Measurements from ENCODE around the gene EGFL6.
"Not testable (repeated sequence)": the region's sequence is repeated elsewhere in the genome, so short reads cannot be mapped to it uniquely, and the experiment has no call there.

The EGFL6 gene

DNA sequence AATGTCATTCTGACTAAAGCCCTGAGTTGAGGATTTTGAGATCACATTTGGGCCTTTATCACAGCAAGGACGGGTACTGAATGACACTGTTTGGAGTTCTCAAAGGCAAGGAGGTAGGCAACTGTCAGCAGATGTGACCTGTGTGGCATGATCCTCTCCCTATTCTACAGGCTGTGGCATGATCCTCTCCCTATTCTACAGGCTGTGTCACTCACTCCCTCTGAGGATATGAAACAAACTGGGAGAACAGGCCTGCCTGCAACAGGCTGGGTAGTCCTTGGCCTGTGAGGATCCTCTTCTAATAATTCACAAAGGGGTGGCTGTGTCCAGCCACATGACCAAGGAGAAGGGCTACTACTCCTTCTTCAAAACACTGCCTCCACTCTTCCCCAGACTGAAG is 68.6 kb downstream of the EGFL6 start:
- DNase-seq (ENCODE audit: low spot score) (no peak), ATAC-seq (ENCODE audit: low read depth) (no peak)
- TF ChIP-seq, protein P1, sequence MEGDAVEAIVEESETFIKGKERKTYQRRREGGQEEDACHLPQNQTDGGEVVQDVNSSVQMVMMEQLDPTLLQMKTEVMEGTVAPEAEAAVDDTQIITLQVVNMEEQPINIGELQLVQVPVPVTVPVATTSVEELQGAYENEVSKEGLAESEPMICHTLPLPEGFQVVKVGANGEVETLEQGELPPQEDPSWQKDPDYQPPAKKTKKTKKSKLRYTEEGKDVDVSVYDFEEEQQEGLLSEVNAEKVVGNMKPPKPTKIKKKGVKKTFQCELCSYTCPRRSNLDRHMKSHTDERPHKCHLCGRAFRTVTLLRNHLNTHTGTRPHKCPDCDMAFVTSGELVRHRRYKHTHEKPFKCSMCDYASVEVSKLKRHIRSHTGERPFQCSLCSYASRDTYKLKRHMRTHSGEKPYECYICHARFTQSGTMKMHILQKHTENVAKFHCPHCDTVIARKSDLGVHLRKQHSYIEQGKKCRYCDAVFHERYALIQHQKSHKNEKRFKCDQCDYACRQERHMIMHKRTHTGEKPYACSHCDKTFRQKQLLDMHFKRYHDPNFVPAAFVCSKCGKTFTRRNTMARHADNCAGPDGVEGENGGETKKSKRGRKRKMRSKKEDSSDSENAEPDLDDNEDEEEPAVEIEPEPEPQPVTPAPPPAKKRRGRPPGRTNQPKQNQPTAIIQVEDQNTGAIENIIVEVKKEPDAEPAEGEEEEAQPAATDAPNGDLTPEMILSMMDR (IDR thresholded peaks at IDR 0.05; ENCODE audit: poor library complexity, severe bottlenecking): no peak
- Histone ChIP-seq H3K27ac (ENCODE audit: poor library complexity, severe bottlenecking) (no peak overlapping the region), H3K4me1 (ENCODE audit: insufficient read depth, poor library complexity, severe bottlenecking) (no peaks in the 10 kb centered on the region), H3K4me3 (ENCODE audit: severe bottlenecking) (no peak overlapping the region), H3K36me3 (ENCODE audit: low read depth) (no peaks in the 10 kb centered on the region), H3K9me3 (ENCODE audit: severe bottlenecking) (no peaks in the 10 kb centered on the region), H3K27me3 (ENCODE audit: insufficient read depth, poor library complexity, severe bottlenecking) (no peaks in the 10 kb centered on the region)

DNA sequence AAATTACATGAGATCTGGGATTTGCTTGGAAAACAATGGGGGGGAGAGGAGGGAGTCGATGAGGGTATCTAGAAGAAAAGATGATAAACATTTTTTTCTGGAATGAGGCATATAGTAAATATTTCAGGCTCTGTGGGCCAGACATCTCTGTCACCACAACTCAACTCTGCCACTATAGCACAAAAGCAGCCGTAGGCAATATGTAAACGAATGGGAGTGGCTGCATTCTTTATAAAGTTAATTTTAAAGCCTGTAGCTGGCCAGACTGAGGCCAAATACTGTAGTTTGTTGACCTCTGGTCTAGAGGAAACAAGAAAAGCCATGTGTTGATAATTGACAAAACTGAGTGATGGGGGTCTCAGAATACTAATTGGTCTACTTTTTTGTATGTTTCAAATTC is 69.4 kb downstream of the EGFL6 start:
- H3K27me3 ChIP-seq (ENCODE audit: insufficient read depth, poor library complexity, severe bottlenecking): no peaks in the 10 kb centered on the region
- no peaks in the 10 kb centered on the region for H3K4me1 ChIP-seq (ENCODE audit: insufficient read depth, poor library complexity, severe bottlenecking)
- ATAC-seq (ENCODE audit: low read depth) (no peak), DNase-seq (ENCODE audit: low spot score) (no peak)
- H3K9me3 ChIP-seq (ENCODE audit: severe bottlenecking): no peaks in the 10 kb centered on the region
- TF ChIP-seq, protein P1 (IDR thresholded peaks at IDR 0.05; ENCODE audit: poor library complexity, severe bottlenecking): no peak
- no peaks in the 10 kb centered on the region for H3K36me3 ChIP-seq (ENCODE audit: low read depth)
- H3K4me3 ChIP-seq (ENCODE audit: severe bottlenecking): no peak overlapping the region
- H3K27ac ChIP-seq (ENCODE audit: poor library complexity, severe bottlenecking): no peak overlapping the region

DNA sequence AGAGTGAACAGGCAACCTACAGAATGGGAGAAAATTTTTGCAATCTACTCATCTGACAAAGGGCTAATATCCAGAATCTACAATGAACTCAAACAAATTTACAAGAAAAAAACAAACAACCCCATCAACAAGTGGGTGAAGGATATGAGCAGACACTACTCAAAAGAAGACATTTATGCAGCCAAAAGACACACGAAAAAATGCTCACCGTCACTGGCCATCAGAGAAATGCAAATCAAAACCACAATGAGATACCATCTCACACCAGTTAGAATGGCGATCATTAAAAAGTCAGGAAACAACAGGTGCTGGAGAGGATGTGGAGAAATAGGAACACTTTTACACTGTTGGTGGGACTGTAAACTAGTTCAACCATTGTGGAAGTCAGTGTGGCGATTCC is 72.3 kb downstream of the EGFL6 start:
- not testable (repeated sequence) for H3K4me1 ChIP-seq (ENCODE audit: insufficient read depth, poor library complexity, severe bottlenecking); H3K27me3 ChIP-seq (ENCODE audit: insufficient read depth, poor library complexity, severe bottlenecking); H3K27ac ChIP-seq (ENCODE audit: poor library complexity, severe bottlenecking); H3K36me3 ChIP-seq (ENCODE audit: low read depth); ATAC-seq (ENCODE audit: low read depth); H3K9me3 ChIP-seq (ENCODE audit: severe bottlenecking); DNase-seq (ENCODE audit: low spot score); H3K4me3 ChIP-seq (ENCODE audit: severe bottlenecking)

DNA sequence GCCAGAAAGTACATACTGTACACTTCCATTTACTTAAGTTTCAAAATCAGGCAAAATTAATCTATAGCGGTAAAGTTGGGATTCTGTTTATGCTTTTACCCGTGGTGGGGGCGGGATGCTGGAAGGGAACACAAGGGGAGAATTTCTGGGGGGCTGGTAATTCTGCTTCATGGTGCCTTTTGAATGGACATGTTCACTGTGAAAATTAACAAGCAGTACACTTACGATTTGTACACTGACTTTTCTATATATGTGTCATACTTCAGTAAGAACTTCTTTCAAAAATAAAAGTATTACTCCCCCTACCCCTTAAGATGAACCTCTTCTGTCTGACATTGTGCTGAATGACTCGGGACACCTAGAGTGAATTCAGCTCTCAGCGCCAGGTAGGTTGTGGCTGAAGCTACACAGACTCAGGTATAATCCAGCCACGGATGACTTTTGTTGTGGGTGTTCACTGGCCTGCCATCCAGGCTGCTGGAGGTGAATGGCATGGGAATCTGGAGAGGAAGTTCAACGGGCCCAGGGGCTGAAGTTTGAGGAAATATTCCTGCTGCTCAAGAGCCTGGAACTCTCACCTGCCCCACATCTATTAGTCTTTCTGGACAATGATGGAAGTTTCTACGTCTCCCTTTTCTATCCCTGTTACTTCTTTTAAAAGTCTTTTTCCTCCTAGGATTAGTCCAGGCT is 76.2 kb downstream of the EGFL6 start:
- no peak overlapping the region for H3K27ac ChIP-seq (ENCODE audit: poor library complexity, severe bottlenecking)
- no peak for DNase-seq (ENCODE audit: low spot score)
- H3K9me3 ChIP-seq (ENCODE audit: severe bottlenecking): no peaks in the 10 kb centered on the region
- H3K27me3 ChIP-seq (ENCODE audit: insufficient read depth, poor library complexity, severe bottlenecking): no peaks in the 10 kb centered on the region
- ATAC-seq (ENCODE audit: low read depth): no peak
- no peaks in the 10 kb centered on the region for H3K4me1 ChIP-seq (ENCODE audit: insufficient read depth, poor library complexity, severe bottlenecking)
- TF ChIP-seq, protein P1 (IDR thresholded peaks at IDR 0.05; ENCODE audit: poor library complexity, severe bottlenecking): no peak
- no peak overlapping the region for H3K4me3 ChIP-seq (ENCODE audit: severe bottlenecking)
- H3K36me3 ChIP-seq (ENCODE audit: low read depth): no peaks in the 10 kb centered on the region

DNA sequence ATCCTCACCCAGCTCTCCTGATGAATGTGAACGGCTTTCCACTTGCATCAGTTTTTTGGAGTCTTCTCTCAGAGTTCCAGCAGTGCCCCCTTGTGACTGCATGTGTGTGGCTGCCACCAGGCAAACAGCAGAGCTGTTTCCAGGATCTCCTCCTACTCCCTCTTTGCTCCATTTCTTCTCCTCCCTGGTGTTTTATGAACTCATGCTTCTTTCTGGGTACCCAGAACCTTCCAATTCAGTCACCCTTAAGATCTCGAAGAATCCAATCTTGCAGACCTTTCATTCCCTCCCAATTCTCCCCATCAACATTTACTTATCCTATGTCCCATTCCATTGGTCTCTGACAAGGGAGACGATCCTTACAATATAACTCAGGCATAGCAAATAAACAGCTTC is 76.8 kb downstream of the EGFL6 start:
- H3K27ac ChIP-seq (ENCODE audit: poor library complexity, severe bottlenecking): no peak overlapping the region
- no peaks in the 10 kb centered on the region for H3K36me3 ChIP-seq (ENCODE audit: low read depth)
- ATAC-seq (ENCODE audit: low read depth) (no peak), DNase-seq (ENCODE audit: low spot score) (no peak)
- H3K27me3 ChIP-seq (ENCODE audit: insufficient read depth, poor library complexity, severe bottlenecking): no peaks in the 10 kb centered on the region
- TF ChIP-seq, protein P1 (IDR thresholded peaks at IDR 0.05; ENCODE audit: poor library complexity, severe bottlenecking): peak; percentile 56
- H3K4me1 ChIP-seq (ENCODE audit: insufficient read depth, poor library complexity, severe bottlenecking): no peaks in the 10 kb centered on the region
- no peaks in the 10 kb centered on the region for H3K9me3 ChIP-seq (ENCODE audit: severe bottlenecking)
- no peak overlapping the region for H3K4me3 ChIP-seq (ENCODE audit: severe bottlenecking)
